Testis (tissue), 2 donors: ENCODE results near the gene TPM3.

Experiments used
- CTCF ChIP-seq, 3 experiments: fragments of 450-650 bp in 2 of 3; fragments of 200-600 bp in 1 of 3; sonication (generic) in 1 of 3; IDR thresholded peaks; one replicate each; pipeline ENCODE4 v1.5.1; 2016 to 2019; ENCODE audit warnings: antibody characterized with exemption in 3 of 3, mild to moderate bottlenecking in 2 of 3, moderate library complexity in 1 of 3
- POLR2A ChIP-seq: fragments of 450-650 bp; IDR thresholded peaks from one replicate; pipeline ENCODE4 v1.6.1; 2017; ENCODE audit warnings: antibody characterized with exemption, mild to moderate bottlenecking, moderate library complexity

DNA sequence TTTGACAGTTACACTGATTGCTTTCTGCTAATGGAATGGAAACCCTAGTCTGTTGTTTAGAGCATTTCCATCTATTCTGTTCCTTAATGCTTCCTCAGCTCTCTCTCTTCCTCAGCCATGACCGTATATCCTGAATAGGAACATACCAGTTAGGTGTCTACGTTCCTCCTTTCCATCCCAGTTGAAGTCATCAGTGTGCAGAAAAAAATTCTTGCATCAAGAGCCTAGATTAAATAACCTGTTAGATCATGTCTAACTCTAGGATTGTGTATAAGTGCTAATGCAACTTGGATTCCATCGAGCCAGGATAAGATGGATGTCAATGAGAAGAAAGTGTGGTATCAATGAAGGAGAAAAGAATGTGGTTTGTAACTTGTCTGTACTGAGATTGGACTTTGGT lies 47.6 kb upstream of the TPM3 start:
- TF ChIP-seq CTCF (IDR thresholded peaks at IDR 0.05) = no peak
- no peak for TF ChIP-seq POLR2A
